GM23338 (cell line): ENCODE results near the gene EHMT2. TPM values are rescaled to one million over a fixed set of nuclear protein-coding genes. Genes with fewer than 3 reads are reported as not detected.
A peak's percentile ranks its signal among the peaks of the same experiment; 100 is the strongest.
"Not testable (repeated sequence)": the region's sequence is repeated elsewhere in the genome, so short reads cannot be mapped to it uniquely, and the experiment has no call there.

Experiments
- ATAC-seq: fragments of 200-7000 bp; cut with Tn5 transposase; 3 replicates; pipeline ENCODE4 v1.9.1; 2020
- DNase-seq: peaks from one replicate; pipeline ENCODE4 v3.0.0-alpha.2; 2015; ENCODE audit warnings: low spot score
- H2AFZ ChIP-seq: fragments of 200-600 bp; sonication (generic); 2 replicates; pipeline ENCODE4 v1.8.0; 2016; ENCODE audit warnings: antibody characterized with exemption, mild to moderate bottlenecking, moderate library complexity
- H3F3A ChIP-seq: fragments of 200-600 bp; sonication (generic); replicated peaks from 2 replicates; pipeline ENCODE4 v1.8.0; 2017; ENCODE audit warnings: antibody characterized with exemption, mixed run types, low read depth
- H3K27ac ChIP-seq: fragments of 200-600 bp; sonication (generic); 2 replicates; pipeline ENCODE4 v1.6.1; 2016; ENCODE audit warnings: low read depth
- H3K27me3 ChIP-seq: fragments of 200-600 bp; sonication (generic); 2 replicates; pipeline ENCODE4 v1.8.0; 2016; ENCODE audit warnings: mild to moderate bottlenecking, mixed run types, moderate library complexity; ENCODE audit not compliant: insufficient read depth
- H3K36me3 ChIP-seq: fragments of 200-600 bp; sonication (generic); 2 replicates; pipeline ENCODE4 v1.8.0; 2016; ENCODE audit warnings: mild to moderate bottlenecking; ENCODE audit not compliant: insufficient read depth
- H3K4me1 ChIP-seq: fragments of 200-600 bp; sonication (generic); 2 replicates; pipeline ENCODE4 v1.8.0; 2016; ENCODE audit warnings: mild to moderate bottlenecking, moderate library complexity; ENCODE audit not compliant: insufficient read depth
- H3K4me2 ChIP-seq: fragments of 200-600 bp; sonication (generic); 2 replicates; pipeline ENCODE4 v1.7.1; 2017; ENCODE audit warnings: mixed run types
- H3K4me3 ChIP-seq: fragments of 200-600 bp; sonication (generic); 2 replicates; pipeline ENCODE4 v1.6.1; 2016; ENCODE audit warnings: mixed run types
- H3K79me2 ChIP-seq: fragments of 200-600 bp; sonication (generic); replicated peaks from 2 replicates; pipeline ENCODE4 v1.8.0; 2017; ENCODE audit warnings: mild to moderate bottlenecking; ENCODE audit not compliant: insufficient read depth
- H3K9me2 ChIP-seq: fragments of 200-600 bp; sonication (generic); 2 replicates; pipeline ENCODE4 v1.8.0; 2017; ENCODE audit not compliant: insufficient read depth
- H4K20me1 ChIP-seq: fragments of 200-600 bp; sonication (generic); replicated peaks from 2 replicates; pipeline ENCODE4 v1.8.0; 2017; ENCODE audit warnings: mild to moderate bottlenecking; ENCODE audit not compliant: insufficient read depth
- H3K27ac Mint-ChIP-seq: 2 replicates; pipeline ENCODE4 v1.8.0; 2020; ENCODE audit warnings: inconsistent platforms, mild to moderate bottlenecking, moderate library complexity, mixed read lengths
- H3K27me3 Mint-ChIP-seq: 3 replicates; pipeline ENCODE4 v1.8.0; 2022; ENCODE audit warnings: low read depth, mild to moderate bottlenecking, moderate library complexity, mixed read lengths, inconsistent platforms; ENCODE audit not compliant: insufficient read depth, poor library complexity
- H3K36me3 Mint-ChIP-seq: 3 replicates; pipeline ENCODE4 v1.8.0; 2021; ENCODE audit warnings: low read depth, mild to moderate bottlenecking, inconsistent platforms, moderate library complexity, mixed read lengths
- H3K4me1 Mint-ChIP-seq: 3 replicates; pipeline ENCODE4 v1.8.0; 2020; ENCODE audit warnings: mild to moderate bottlenecking, inconsistent platforms, mixed read lengths
- H3K4me3 Mint-ChIP-seq: 3 replicates; pipeline ENCODE4 v1.8.0; 2021; ENCODE audit warnings: moderate library complexity, mild to moderate bottlenecking, inconsistent platforms, mixed read lengths
- H3K9me3 Mint-ChIP-seq: 3 replicates; pipeline ENCODE4 v1.8.0; 2020; ENCODE audit warnings: moderate library complexity, mild to moderate bottlenecking, inconsistent platforms, mixed read lengths
- EZH2phosphoT487 ChIP-seq: fragments of 200-600 bp; sonication (generic); IDR thresholded peaks from one replicate; pipeline ENCODE4 v1.8.1; 2018; ENCODE audit warnings: antibody characterized with exemption; ENCODE audit not compliant: unreplicated experiment
- JUNB ChIP-seq: IDR thresholded peaks from one replicate; pipeline ENCODE4 v1.6.1; 2016; ENCODE audit warnings: antibody characterized with exemption; ENCODE audit not compliant: unreplicated experiment
- POLR2AphosphoS5 ChIP-seq: IDR thresholded peaks from 2 replicates; pipeline ENCODE4 v1.6.1; 2016; ENCODE audit warnings: antibody characterized with exemption, low read depth
- STAT1 ChIP-seq: IDR thresholded peaks from one replicate; pipeline ENCODE4 v1.6.1; 2016; ENCODE audit warnings: antibody characterized with exemption; ENCODE audit not compliant: unreplicated experiment
- ZNF331 ChIP-seq: fragments of 250-450 bp; sonication (Bioruptor Pico); IDR thresholded peaks from 2 replicates; pipeline ENCODE4 v1.5.0; 2020; ENCODE audit warnings: low read depth, mild to moderate bottlenecking, moderate library complexity
- polyA plus RNA-seq: library from polyadenylated mRNA; unstranded; fragments of >200 nt; fragmentation: Nextera tagmentation; extraction: Ambion mirVana; gene quantifications from 2 replicates; pipeline ENCODE4 v1.2.1, GENCODE V29; 2016
- total RNA-seq: library from RNA; depleted of rRNA; stranded (reverse); fragments of >200 nt; shearing (Covaris generic); gene quantifications from 2 replicates; pipeline ENCODE4 v1.2.3, GENCODE V29; 2014
- TF ChIP-seq, protein P1 (sequence below): IDR thresholded peaks from 2 replicates; pipeline ENCODE4 v1.6.1; 2016; ENCODE audit warnings: antibody characterized with exemption
- TF ChIP-seq, protein P2 (sequence below): fragments of 250-450 bp; sonication (Bioruptor Pico); IDR thresholded peaks from 2 replicates; pipeline ENCODE4 v1.5.0; 2020; ENCODE audit warnings: mild to moderate bottlenecking, moderate library complexity
- TF ChIP-seq, protein P3 (sequence below), 2 experiments: fragments of 200-600 bp in 1 of 2; sonication (generic) in 1 of 2; conservative IDR thresholded peaks; 2 replicates each; pipeline versions ENCODE4 v1.5.1 to v1.6.1; 2016 to 2017; ENCODE audit warnings: antibody characterized with exemption in 2 of 2, low read depth in 2 of 2, mild to moderate bottlenecking in 2 of 2, moderate library complexity in 1 of 2

The EHMT2 gene
- total and polyA plus RNA-seq, 2 experiments from 2014 or later: 113 to 193 TPM

DNA sequence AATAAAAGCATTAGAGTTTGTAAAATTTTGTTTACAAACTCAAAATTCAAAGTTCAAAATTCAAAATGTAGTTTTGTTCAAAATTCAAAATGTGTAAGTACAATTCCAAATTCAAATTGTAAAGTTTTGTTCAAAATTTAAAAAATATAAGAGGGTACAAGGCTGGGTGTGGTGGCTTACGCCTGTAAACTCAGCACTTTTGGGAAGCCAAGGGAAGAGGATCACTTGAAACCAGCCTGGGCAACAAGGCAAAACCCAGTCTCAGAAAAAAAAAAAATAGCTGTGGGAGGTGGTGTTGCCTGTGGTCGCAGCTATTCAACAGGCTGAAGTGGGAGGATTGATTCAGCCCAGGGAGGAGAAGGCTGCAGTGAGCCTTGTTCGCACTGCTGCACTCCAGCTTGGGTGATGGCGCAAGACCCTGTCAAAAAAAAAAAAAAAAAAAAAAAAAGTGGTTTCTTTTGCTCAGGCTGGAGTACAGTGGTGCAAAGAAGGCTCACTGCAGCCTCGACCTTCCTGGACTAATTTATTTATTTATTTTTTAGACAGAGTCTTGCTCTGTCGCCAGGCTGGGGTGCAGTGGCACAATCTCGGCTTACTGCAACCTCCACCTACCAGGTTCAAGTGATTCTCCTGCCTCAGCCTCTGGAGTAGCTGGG lies 9.8 kb upstream of the EHMT2 start:
- Mint-ChIP-seq H3K27ac (no peak overlapping the region), H3K36me3 (no peaks in the 10 kb centered on the region; the same call in 2 of the 3 replicates), H3K9me3 (no peaks in the 10 kb centered on the region), H3K27me3 (peaks cover 11% of the 10 kb centered on the region), H3K4me3 (no peak overlapping the region; the same call in 2 of the 3 replicates), H3K4me1 (peaks cover 16% of the 10 kb centered on the region)
- Histone ChIP-seq H4K20me1 (no peaks in the 10 kb centered on the region), H2AFZ (no peak overlapping the region), H3K27ac (no peak overlapping the region), H3K4me3 (no peak overlapping the region), H3K79me2 (no peaks in the 10 kb centered on the region), H3K27me3 (no peaks in the 10 kb centered on the region), H3K4me1 (peaks cover 17% of the 10 kb centered on the region), H3K36me3 (no peaks in the 10 kb centered on the region), H3K4me2 (no peak overlapping the region), H3K9me2 (no peaks in the 10 kb centered on the region), H3F3A (peaks cover 7% of the 10 kb centered on the region; the same call in 1 of the 2 replicates)
- DNase-seq: no peak
- ATAC-seq: peak; percentile 41
- TF ChIP-seq, protein P1, sequence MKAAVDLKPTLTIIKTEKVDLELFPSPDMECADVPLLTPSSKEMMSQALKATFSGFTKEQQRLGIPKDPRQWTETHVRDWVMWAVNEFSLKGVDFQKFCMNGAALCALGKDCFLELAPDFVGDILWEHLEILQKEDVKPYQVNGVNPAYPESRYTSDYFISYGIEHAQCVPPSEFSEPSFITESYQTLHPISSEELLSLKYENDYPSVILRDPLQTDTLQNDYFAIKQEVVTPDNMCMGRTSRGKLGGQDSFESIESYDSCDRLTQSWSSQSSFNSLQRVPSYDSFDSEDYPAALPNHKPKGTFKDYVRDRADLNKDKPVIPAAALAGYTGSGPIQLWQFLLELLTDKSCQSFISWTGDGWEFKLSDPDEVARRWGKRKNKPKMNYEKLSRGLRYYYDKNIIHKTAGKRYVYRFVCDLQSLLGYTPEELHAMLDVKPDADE: no peak
- TF ChIP-seq, protein P2, sequence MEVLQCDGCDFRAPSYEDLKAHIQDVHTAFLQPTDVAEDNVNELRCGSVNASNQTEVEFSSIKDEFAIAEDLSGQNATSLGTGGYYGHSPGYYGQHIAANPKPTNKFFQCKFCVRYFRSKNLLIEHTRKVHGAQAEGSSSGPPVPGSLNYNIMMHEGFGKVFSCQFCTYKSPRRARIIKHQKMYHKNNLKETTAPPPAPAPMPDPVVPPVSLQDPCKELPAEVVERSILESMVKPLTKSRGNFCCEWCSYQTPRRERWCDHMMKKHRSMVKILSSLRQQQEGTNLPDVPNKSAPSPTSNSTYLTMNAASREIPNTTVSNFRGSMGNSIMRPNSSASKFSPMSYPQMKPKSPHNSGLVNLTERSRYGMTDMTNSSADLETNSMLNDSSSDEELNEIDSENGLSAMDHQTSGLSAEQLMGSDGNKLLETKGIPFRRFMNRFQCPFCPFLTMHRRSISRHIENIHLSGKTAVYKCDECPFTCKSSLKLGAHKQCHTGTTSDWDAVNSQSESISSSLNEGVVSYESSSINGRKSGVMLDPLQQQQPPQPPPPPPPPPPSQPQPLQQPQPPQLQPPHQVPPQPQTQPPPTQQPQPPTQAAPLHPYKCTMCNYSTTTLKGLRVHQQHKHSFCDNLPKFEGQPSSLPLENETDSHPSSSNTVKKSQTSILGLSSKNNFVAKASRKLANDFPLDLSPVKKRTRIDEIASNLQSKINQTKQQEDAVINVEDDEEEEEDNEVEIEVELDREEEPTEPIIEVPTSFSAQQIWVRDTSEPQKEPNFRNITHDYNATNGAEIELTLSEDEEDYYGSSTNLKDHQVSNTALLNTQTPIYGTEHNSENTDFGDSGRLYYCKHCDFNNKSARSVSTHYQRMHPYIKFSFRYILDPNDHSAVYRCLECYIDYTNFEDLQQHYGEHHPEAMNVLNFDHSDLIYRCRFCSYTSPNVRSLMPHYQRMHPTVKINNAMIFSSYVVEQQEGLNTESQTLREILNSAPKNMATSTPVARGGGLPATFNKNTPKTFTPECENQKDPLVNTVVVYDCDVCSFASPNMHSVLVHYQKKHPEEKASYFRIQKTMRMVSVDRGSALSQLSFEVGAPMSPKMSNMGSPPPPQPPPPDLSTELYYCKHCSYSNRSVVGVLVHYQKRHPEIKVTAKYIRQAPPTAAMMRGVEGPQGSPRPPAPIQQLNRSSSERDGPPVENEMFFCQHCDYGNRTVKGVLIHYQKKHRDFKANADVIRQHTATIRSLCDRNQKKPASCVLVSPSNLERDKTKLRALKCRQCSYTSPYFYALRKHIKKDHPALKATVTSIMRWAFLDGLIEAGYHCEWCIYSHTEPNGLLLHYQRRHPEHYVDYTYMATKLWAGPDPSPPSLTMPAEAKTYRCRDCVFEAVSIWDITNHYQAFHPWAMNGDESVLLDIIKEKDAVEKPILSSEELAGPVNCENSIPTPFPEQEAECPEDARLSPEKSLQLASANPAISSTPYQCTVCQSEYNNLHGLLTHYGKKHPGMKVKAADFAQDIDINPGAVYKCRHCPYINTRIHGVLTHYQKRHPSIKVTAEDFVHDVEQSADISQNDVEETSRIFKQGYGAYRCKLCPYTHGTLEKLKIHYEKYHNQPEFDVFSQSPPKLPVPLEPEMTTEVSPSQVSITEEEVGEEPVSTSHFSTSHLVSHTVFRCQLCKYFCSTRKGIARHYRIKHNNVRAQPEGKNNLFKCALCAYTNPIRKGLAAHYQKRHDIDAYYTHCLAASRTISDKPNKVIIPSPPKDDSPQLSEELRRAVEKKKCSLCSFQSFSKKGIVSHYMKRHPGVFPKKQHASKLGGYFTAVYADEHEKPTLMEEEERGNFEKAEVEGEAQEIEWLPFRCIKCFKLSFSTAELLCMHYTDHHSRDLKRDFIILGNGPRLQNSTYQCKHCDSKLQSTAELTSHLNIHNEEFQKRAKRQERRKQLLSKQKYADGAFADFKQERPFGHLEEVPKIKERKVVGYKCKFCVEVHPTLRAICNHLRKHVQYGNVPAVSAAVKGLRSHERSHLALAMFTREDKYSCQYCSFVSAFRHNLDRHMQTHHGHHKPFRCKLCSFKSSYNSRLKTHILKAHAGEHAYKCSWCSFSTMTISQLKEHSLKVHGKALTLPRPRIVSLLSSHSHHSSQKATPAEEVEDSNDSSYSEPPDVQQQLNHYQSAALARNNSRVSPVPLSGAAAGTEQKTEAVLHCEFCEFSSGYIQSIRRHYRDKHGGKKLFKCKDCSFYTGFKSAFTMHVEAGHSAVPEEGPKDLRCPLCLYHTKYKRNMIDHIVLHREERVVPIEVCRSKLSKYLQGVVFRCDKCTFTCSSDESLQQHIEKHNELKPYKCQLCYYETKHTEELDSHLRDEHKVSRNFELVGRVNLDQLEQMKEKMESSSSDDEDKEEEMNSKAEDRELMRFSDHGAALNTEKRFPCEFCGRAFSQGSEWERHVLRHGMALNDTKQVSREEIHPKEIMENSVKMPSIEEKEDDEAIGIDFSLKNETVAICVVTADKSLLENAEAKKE (CRISPR knock-in tag): no peak
- TF ChIP-seq POLR2AphosphoS5 (no peak), EZH2phosphoT487 (no peak), STAT1 (no peak), ZNF331 (CRISPR knock-in tag) (no peak), JUNB (no peak)
- TF ChIP-seq, protein P3, sequence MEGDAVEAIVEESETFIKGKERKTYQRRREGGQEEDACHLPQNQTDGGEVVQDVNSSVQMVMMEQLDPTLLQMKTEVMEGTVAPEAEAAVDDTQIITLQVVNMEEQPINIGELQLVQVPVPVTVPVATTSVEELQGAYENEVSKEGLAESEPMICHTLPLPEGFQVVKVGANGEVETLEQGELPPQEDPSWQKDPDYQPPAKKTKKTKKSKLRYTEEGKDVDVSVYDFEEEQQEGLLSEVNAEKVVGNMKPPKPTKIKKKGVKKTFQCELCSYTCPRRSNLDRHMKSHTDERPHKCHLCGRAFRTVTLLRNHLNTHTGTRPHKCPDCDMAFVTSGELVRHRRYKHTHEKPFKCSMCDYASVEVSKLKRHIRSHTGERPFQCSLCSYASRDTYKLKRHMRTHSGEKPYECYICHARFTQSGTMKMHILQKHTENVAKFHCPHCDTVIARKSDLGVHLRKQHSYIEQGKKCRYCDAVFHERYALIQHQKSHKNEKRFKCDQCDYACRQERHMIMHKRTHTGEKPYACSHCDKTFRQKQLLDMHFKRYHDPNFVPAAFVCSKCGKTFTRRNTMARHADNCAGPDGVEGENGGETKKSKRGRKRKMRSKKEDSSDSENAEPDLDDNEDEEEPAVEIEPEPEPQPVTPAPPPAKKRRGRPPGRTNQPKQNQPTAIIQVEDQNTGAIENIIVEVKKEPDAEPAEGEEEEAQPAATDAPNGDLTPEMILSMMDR (conservative IDR thresholded peaks at IDR 0.05; ENCODE audit: low read depth in 2 of 2): no peak

DNA sequence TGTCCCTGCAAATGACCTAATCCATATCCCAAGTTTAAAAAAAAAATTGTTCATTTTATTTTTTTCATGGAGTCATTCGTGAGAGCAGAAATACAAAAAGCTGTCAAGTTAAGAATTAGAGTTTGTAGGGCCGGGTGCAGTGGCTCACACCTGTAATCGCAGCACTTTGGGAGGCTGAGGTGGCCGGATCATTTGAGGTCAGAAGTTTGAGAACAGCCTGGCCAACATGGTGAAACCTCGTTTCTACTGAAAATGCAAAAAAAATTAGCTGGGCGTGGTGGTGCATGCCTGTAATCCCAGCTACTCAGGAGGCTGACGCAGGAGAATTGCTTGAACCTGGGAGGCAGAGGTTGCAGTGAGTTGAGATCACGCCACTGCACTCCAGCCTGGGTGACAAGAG lies 9.2 kb upstream of the EHMT2 start:
- DNase-seq, H3F3A ChIP-seq, H3K27me3 ChIP-seq, H3K9me2 ChIP-seq, H4K20me1 ChIP-seq, H3K9me3 Mint-ChIP-seq, ATAC-seq, H3K36me3 Mint-ChIP-seq, H3K79me2 ChIP-seq, H3K36me3 ChIP-seq, H3K27ac ChIP-seq: not testable (repeated sequence)
- Mint-ChIP-seq H3K4me3 (peak overlapping the region; percentile 49; the same call in 2 of the 3 replicates), H3K27ac (peak overlapping the region; percentile 38; the same call in 1 of the 2 replicates), H3K4me1 (peaks cover 16% of the 10 kb centered on the region), H3K27me3 (peaks cover 13% of the 10 kb centered on the region)
- peaks cover 17% of the 10 kb centered on the region for H3K4me1 ChIP-seq
- H2AFZ ChIP-seq: peak overlapping the region; percentile 78
- H3K4me2 ChIP-seq: peak overlapping the region; percentile 70
- H3K4me3 ChIP-seq: 0 out of 2 replicates have a peak overlapping the region, but pooled peaks have one; percentile 1
